A172 (cell line): ENCODE measurements around the gene RBM15B. TPM values are rescaled to one million over a fixed set of nuclear protein-coding genes. Genes with fewer than 3 reads are reported as not detected.

ENCODE experiments used
- DNase-seq: peaks from one replicate; pipeline ENCODE4 v3.0.0-alpha.2; 2015; ENCODE audit warnings: low spot score
- total RNA-seq: library from RNA; depleted of rRNA; stranded (reverse); fragments of >200 nt; shearing (Covaris generic); gene quantifications from 2 replicates; pipeline ENCODE4 v1.2.3, GENCODE V29; 2014; rRNA removed

Gene RBM15B
- total RNA-seq, 1 experiment from 2014 or later, result 22.5 TPM

DNA sequence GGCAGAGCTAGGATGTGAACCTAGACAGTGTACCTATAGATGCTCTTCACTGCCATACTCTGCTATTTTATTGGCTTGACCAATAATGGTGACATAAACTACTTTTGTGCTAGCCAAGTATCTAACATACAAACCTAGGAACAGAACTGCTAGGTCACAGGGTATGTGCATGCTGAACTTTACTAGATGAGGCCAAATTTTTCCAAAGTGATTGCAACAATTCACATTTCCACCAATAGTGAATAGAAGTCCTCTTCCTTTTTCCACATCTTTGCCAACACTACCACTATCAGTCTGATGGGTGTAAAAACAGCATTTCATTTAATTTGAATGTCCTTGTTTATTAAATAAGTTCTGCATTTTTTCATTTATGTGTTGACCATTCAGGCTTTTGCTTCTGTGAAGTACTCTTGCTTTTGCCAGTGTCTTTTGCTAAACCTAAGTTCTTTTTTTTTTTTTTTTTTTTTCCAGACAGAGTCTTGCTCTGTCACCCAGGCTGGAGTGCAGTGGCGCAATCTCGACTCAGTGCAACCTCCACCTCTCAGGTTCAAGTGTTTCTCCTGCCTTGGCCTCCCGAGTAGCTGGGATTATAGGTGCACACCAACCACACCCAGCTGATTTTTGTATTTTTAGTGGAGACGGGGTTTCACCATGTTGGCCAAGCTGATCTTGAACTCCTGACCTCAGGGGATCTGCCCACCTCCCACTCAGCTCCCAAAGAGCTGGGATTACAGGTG lies 54.6 kb downstream of the RBM15B start:
- no peak for DNase-seq

Other genes with a start within 250 kb of the RBM15B start
- 128 and 156 TPM in 2 replicates for gene MANF, start 6.0 kb upstream of the RBM15B start, total RNA-seq
- gene DCAF1, start 108.7 kb downstream of the RBM15B start, total RNA-seq, result 13.9 and 14.9 TPM in 2 replicates
- 9.1 and 10.8 TPM in 2 replicates for gene RAD54L2, start 147.4 kb downstream of the RBM15B start, total RNA-seq